Right cardiac atrium (tissue), 5 donors: ENCODE measurements around the gene CYREN. TPM values are rescaled to one million over a fixed set of nuclear protein-coding genes. Genes with fewer than 3 reads are reported as not detected.
"Not testable (repeated sequence)": the region's sequence is repeated elsewhere in the genome, so short reads cannot be mapped to it uniquely, and the experiment has no call there.

Experiments used
- ATAC-seq, 2 donors: fragments of 200-7000 bp; cut with Tn5 transposase; one replicate each; pipeline versions ENCODE4 v1.8.0 to v1.9.1; 2020; ENCODE audit warnings: moderate library complexity in 2 of 2, mild to moderate bottlenecking in 1 of 2
- DNase-seq, 3 donors: peaks; one replicate each; pipeline ENCODE4 v3.0.0-alpha.2; 2020
- H3K27ac ChIP-seq: one replicate; pipeline ENCODE4 v1.5.1; 2013; ENCODE audit warnings: mild to moderate bottlenecking, low read length, control low read depth, moderate library complexity
- H3K27me3 ChIP-seq: one replicate; pipeline ENCODE4 v1.6.1; 2013; ENCODE audit not compliant: control insufficient read depth, insufficient read depth
- H3K4me1 ChIP-seq: one replicate; pipeline ENCODE4 v1.6.1; 2013; ENCODE audit warnings: low read length; ENCODE audit not compliant: control insufficient read depth, insufficient read depth
- H3K4me3 ChIP-seq: one replicate; pipeline ENCODE4 v1.5.1; 2013; ENCODE audit warnings: low read length, control low read depth
- H3K9me3 ChIP-seq: one replicate; pipeline ENCODE4 v1.6.1; 2013; ENCODE audit warnings: low read length; ENCODE audit not compliant: control insufficient read depth
- WGBS: extraction: QIAGEN DNeasy Blood & Tissue Kit; methylation state at CpG from one replicate; pipeline ENCODE4 v1.1.7; 2013; 5-methylcytosine and 5-hydroxymethylcytosine counted together
- intact Hi-C, 4 donors: fragments of 100-400 bp; cut with DNase I; formaldehyde crosslinking; loops; one replicate each; pipeline versions ENCODE4 v1.11.0 to v1.14.0; 2022 to 2023
- microRNA-seq, 2 donors: library from miRNA; unstranded; fragments of <30 nt; microRNA quantifications; one replicate each; pipeline ENCODE4 v1.2.0, GENCODE V29; 2020 to 2021
- polyA plus RNA-seq: library from polyadenylated mRNA; stranded (reverse); fragments of 200-250 nt; gene quantifications from one replicate; pipeline ENCODE4 v1.2.3, GENCODE V29; 2013
- total RNA-seq, 4 donors: library from RNA; stranded (reverse); fragmentation: NEBNext Ultra II Directional; extraction: Animal tissue kit (Norgen Biotek cat#: 25700); gene quantifications; one replicate each; pipeline ENCODE4 v1.2.1, GENCODE V29; 2021
- donor health status: healthy with polysubstance abuse.
- donor health status: DM: no; HTN: yes; CAD: no.
- donor health status: DM: no; HTN: no; CAD: no.
- donor health status: DM: no; HTN: yes; CAD: no; lungs with severe emphysema.
- donor health status: DM: yes; HTN: yes; CAD: no.

The CYREN gene
- total and polyA plus RNA-seq, 5 donors, result 27.7 to 40.5 (median 33.0) TPM

- Histone ChIP-seq H3K9me3 (no peaks in the 10 kb centered on the region), H3K4me3 (no peak overlapping the region), H3K4me1 (no peaks in the 10 kb centered on the region), H3K27me3 (no peaks in the 10 kb centered on the region), H3K27ac (no peak overlapping the region)
- intact Hi-C loops, result no loop called here
- DNase-seq (no peak), ATAC-seq (no peak)
- WGBS, result 98% methylated on average over 1 of the region's 1 CpG
These were observed 41.6 kb downstream of the CYREN start for GRCh38 chr7:135128931-135129330.

- intact Hi-C loops, ATAC-seq, H3K27me3 ChIP-seq, H3K27ac ChIP-seq, H3K4me1 ChIP-seq, H3K9me3 ChIP-seq, DNase-seq, H3K4me3 ChIP-seq: not testable (repeated sequence)
- WGBS, result 83% methylated on average over 3 of the region's 3 CpGs
These were observed 45.9 kb downstream of the CYREN start for GRCh38 chr7:135124631-135125030.

- Histone ChIP-seq H3K27ac (no peak overlapping the region), H3K4me1 (no peaks in the 10 kb centered on the region), H3K9me3 (no peaks in the 10 kb centered on the region), H3K4me3 (no peak overlapping the region), H3K27me3 (no peaks in the 10 kb centered on the region)
- ATAC-seq (no peak), DNase-seq (no peak)
- 82% methylated on average over 6 of the region's 6 CpGs for WGBS
- intact Hi-C loops, result no loop called here
These were observed 48.6 kb downstream of the CYREN start for GRCh38 chr7:135121868-135122267.

DNA sequence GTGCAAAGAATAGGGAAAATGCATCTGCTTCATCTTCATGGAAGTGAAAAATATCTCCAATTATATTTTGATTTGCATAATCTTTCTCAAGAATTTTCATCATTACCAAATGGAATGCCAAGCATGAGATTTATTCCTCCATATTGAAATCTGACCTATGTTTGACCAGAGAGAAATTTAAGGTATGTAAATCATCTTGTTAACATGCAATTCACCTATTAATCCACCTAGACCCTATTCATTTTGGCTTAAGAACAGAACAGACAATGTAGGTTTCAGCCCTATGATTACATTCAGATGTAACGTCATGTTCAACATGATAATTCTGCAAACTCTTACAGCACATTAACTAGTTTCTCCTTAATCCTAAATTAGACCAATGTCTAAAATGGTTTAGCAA, 53.4 kb downstream of the CYREN start:
- Histone ChIP-seq H3K27ac (no peak overlapping the region), H3K4me3 (no peak overlapping the region), H3K27me3 (no peaks in the 10 kb centered on the region), H3K9me3 (no peaks in the 10 kb centered on the region), H3K4me1 (no peaks in the 10 kb centered on the region)
- intact Hi-C loops, result no loop called here
- WGBS, result 91% methylated on average over 1 of the region's 1 CpG
- ATAC-seq (no peak), DNase-seq (no peak)

Small RNA genes within 50 kb of the gene (microRNA-seq; reads per million reads assigned to microRNA genes)
- 0 reads per million in 2 donors for gene MIR6509

Other genes starting within 250 kb of the CYREN start
- gene AGBL3, start 184.2 kb downstream of the CYREN start, total RNA-seq, result 1 to 10 TPM; 1.2 to 3.4 (median 1.8) TPM
- gene AGBL3, start 184.2 kb downstream of the CYREN start, polyA plus RNA-seq, result 0.81 TPM
- gene TMEM140, start 22.6 kb downstream of the CYREN start, total RNA-seq, result 10 to 100 TPM in 2 of 4 donors, 1 to 10 TPM in 2; 6.3 to 13.0 (median 9.9) TPM
- gene TMEM140, start 22.6 kb downstream of the CYREN start, polyA plus RNA-seq, result 13.3 TPM
- gene WDR91, start 40.8 kb upstream of the CYREN start, total RNA-seq, result 10 to 100 TPM in 2 of 4 donors, 1 to 10 TPM in 2; 6.8 to 11.1 (median 9.7) TPM
- 4.0 TPM for gene WDR91, start 40.8 kb upstream of the CYREN start, polyA plus RNA-seq
- gene STRA8, start 63.1 kb upstream of the CYREN start, total RNA-seq, result not detected
- not detected for gene STRA8, start 63.1 kb upstream of the CYREN start, polyA plus RNA-seq